Measurements from ENCODE around the gene SH2D4B.

The SH2D4B gene

DNA sequence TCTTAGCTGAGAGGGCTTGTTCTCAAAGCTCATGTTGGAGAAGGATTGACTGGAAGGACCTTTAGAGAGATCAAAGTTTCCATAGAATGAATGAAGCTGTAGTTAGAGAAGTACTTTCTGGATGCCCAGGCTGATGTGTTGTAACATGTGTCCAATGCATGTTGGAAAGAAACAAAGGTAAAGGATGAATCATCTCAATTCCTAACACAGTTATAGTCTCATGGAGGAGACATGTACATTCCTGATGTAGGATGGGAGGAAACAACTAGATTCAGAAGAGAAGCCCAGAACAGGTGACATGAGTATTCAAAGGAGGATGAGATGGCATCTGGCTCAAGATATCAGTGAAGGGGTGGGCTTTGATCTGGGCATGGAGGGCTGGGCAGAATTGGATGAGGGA lies 152.7 kb downstream of the SH2D4B start:
- DNase-seq (ENCODE audit: low read depth in 2 of 2), result no peak

DNA sequence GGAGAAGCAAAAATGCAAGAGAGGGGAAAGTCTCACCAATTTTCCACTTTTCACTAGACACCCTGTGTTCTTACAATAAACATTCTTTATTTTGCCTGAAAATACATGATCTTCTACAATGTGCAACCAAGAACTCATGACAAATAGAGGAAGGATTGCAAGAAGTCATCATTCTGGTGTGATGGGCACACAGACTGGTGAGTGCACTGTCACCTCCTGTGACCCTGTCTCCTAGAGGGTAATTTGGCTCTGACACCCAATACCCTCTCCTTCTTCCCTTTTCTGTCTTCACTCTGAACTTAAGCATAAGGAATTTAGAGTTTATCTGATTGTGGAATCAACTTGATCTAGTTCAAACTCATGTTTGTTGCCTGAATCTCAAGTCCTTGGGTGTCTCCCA lies 153.7 kb downstream of the SH2D4B start:
- DNase-seq (ENCODE audit: low read depth in 2 of 2), result no peak

DNA sequence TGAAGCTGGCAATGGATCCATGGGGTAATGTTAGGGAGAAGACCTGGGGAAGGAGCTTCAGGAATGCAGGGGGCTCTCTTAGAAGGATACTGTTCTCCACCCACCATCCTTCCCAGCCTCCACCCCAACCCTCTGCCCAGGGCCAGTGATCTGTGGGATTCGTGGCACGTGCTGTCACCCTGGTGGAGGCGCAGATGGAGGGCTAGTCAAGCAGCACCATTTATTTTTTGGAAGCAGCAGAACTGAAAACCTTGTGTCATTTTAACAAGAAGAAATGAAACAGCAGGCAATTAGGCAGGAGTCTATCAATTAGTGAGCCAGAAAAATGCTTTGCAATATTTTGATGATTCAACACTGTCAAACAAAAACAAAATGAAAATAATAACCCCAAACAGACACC lies 155.9 kb downstream of the SH2D4B start:
- DNase-seq (ENCODE audit: low read depth in 2 of 2), result no peak

DNA sequence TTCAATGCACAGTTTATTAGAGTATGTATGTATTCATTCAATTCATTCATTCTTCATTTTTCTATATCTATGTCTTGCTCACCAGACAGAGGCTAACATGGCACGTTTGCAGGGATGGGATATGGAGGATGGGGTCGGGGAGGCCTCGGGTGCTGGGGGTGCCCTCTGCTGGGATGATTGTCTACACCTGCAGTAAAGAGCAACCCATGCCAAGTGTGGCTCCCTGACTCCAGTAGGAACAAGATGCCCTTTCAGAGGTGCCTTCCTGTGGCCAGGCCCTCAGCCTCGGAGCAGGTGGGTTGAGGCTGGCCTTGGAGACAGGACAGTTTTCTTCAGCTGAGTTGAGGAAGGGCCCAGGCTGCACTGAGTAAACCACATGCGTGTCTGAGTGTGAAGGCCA lies 157.2 kb downstream of the SH2D4B start:
- DNase-seq (ENCODE audit: low read depth in 2 of 2), result no peak
